Lung (tissue), 12 donors: ENCODE data around the gene VLDLR. TPM values are rescaled to one million over a fixed set of nuclear protein-coding genes. Genes with fewer than 3 reads are reported as not detected.

Experiments
- ATAC-seq: fragments of 200-7000 bp; cut with Tn5 transposase; one replicate; pipeline ENCODE4 v1.9.1; 2020; ENCODE audit warnings: moderate number of reproducible peaks; ENCODE audit not compliant: insufficient read depth, low FRiP score
- DNase-seq, 3 donors: peaks; one replicate each; pipeline ENCODE4 v3.0.0-alpha.2; 2013 to 2017
- H3K27ac ChIP-seq, 2 donors: one replicate each; pipeline ENCODE4 v1.5.1; 2013; ENCODE audit warnings: mild to moderate bottlenecking in 2 of 2, moderate library complexity in 2 of 2, control low read depth in 1 of 2, inconsistent platforms in 1 of 2, low read depth in 1 of 2, low read length in 1 of 2
- H3K27me3 ChIP-seq, 3 donors: one replicate each; pipeline ENCODE4 v1.5.1; 2013; ENCODE audit warnings: low read length in 2 of 3; ENCODE audit not compliant: control insufficient read depth in 3 of 3, insufficient read depth in 3 of 3
- H3K36me3 ChIP-seq, 4 donors: one replicate each; pipeline ENCODE4 v1.5.1; 2013; ENCODE audit warnings: low read length in 4 of 4, mild to moderate bottlenecking in 1 of 4, moderate library complexity in 1 of 4; ENCODE audit not compliant: control insufficient read depth in 4 of 4, insufficient read depth in 4 of 4
- H3K4me1 ChIP-seq, 5 donors: one replicate each; pipeline ENCODE4 v1.5.1; 2013; ENCODE audit warnings: low read length in 5 of 5, mild to moderate bottlenecking in 2 of 5, moderate library complexity in 1 of 5; ENCODE audit not compliant: control insufficient read depth in 5 of 5, insufficient read depth in 5 of 5
- H3K4me3 ChIP-seq: one replicate; pipeline ENCODE4 v1.5.1; 2013; ENCODE audit warnings: mild to moderate bottlenecking, control low read depth, moderate library complexity
- H3K9ac ChIP-seq, 2 donors: one replicate each; pipeline ENCODE4 v1.5.1; 2013; ENCODE audit warnings: low read length in 2 of 2, control low read depth in 1 of 2; ENCODE audit not compliant: insufficient read depth in 1 of 2
- H3K9me3 ChIP-seq, 4 donors: one replicate each; pipeline ENCODE4 v1.5.1; 2013; ENCODE audit warnings: low read length in 3 of 4, mild to moderate bottlenecking in 1 of 4, moderate library complexity in 1 of 4; ENCODE audit not compliant: control insufficient read depth in 4 of 4, insufficient read depth in 3 of 4
- WGBS, 2 donors: extraction: QIAGEN DNeasy Blood & Tissue Kit; methylation state at CpG; one replicate each; pipeline ENCODE4 v1.1.7; 2013; 5-methylcytosine and 5-hydroxymethylcytosine counted together
- polyA plus RNA-seq, 2 donors: library from polyadenylated mRNA; stranded (reverse); fragments of 200-250 nt; gene quantifications; one replicate each; pipeline ENCODE4 v1.2.1, GENCODE V29; 2013
- total RNA-seq, 2 donors: library from RNA; depleted of rRNA in 1 of 2; stranded (reverse); fragments of >200 nt in 1 of 2; gene quantifications; one replicate each; pipeline ENCODE4 v1.2.1, GENCODE V29; 2014 to 2021
- TF ChIP-seq, protein P1 (sequence below): IDR thresholded peaks from 2 replicates; pipeline ENCODE4 v1.5.1; 2012; ENCODE audit warnings: mild to moderate bottlenecking; ENCODE audit errors: control extremely low read depth, extremely low read depth
- donor health status: control.
- donor health status: control.
- donor health status: Bipolar disorder and iron deficiency.
- donor health status: healthy.
- donor health status: DM: yes; HTN: yes; CAD: no.

VLDLR gene
- total and polyA plus RNA-seq, 4 donors, result 5.7 to 32.3 (median 14.6) TPM

GRCh38 chr9:2635922-2636321 is 14.3 kb downstream of the VLDLR start:
- ATAC-seq (no peak), DNase-seq (no peak)
- Histone ChIP-seq H3K27ac (no peak overlapping the region), H3K27me3 (no peaks in the 10 kb centered on the region), H3K4me1 (peaks cover 0 to 36% (median 20%) of the 10 kb centered on the region in 5 donors), H3K36me3 (peaks cover under 1 to 29% (median 21%) of the 10 kb centered on the region in 4 donors), H3K4me3 (no peak overlapping the region), H3K9ac (no peak overlapping the region), H3K9me3 (no peaks in the 10 kb centered on the region)
- TF ChIP-seq, protein P1, sequence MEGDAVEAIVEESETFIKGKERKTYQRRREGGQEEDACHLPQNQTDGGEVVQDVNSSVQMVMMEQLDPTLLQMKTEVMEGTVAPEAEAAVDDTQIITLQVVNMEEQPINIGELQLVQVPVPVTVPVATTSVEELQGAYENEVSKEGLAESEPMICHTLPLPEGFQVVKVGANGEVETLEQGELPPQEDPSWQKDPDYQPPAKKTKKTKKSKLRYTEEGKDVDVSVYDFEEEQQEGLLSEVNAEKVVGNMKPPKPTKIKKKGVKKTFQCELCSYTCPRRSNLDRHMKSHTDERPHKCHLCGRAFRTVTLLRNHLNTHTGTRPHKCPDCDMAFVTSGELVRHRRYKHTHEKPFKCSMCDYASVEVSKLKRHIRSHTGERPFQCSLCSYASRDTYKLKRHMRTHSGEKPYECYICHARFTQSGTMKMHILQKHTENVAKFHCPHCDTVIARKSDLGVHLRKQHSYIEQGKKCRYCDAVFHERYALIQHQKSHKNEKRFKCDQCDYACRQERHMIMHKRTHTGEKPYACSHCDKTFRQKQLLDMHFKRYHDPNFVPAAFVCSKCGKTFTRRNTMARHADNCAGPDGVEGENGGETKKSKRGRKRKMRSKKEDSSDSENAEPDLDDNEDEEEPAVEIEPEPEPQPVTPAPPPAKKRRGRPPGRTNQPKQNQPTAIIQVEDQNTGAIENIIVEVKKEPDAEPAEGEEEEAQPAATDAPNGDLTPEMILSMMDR, result no peak
- WGBS, 2 donors, result 93 to 95% methylated on average over 2 of the region's 2 CpGs

GRCh38 chr9:2637390-2637789 is 15.8 kb downstream of the VLDLR start:
- no peak overlapping the region for H3K27ac ChIP-seq
- no peaks in the 10 kb centered on the region for H3K9me3 ChIP-seq
- DNase-seq (no peak), ATAC-seq (no peak)
- H3K9ac ChIP-seq, result no peak overlapping the region
- H3K27me3 ChIP-seq, result no peaks in the 10 kb centered on the region
- peaks cover 3 to 41% (median 33%) of the 10 kb centered on the region in 4 donors for H3K36me3 ChIP-seq
- 84 to 92% methylated on average over 10 of the region's 10 CpGs for WGBS, 2 donors
- H3K4me3 ChIP-seq, result no peak overlapping the region
- peaks cover 0 to 34% (median 19%) of the 10 kb centered on the region in 5 donors for H3K4me1 ChIP-seq
- TF ChIP-seq, protein P1, result no peak

DNA sequence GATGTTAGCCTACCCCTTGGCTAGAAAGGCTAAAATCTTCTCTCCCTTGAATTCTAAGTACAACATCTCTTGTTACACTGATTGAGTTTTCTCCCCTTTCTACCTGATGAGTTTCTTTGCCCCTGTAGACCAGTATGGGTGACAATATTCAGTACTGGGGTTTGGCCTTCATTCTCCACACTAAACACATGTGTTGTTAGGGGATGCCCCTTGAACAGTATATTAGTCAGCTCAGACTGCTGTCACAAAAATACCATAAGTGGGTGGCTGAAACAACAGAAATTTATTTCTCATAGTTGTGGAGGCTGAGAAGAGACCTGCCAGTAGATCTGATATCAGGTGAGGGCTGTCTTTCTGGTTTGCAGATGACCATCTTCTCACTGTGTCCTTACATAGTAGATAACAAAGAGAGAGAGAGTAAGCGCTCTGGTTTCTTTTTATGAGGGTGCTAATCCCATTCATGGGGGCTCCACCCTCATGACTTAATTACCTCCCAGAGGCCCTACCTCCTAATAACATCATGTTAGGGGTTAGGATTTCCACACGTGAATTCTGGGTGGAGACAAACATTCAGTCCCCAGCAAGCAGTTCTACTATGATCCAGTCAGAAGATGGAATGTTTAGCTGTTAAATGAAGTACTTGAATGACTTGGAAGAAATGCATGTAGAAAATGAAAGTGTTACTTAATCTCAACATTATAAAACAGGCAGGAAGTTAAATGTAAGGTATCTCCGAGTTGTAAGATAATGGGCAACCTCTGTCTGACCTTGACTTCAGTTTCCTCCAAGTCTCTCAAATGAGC is 17.5 kb downstream of the VLDLR start:
- WGBS, 2 donors, result 71 to 81% methylated on average over 3 of the region's 3 CpGs
- H3K27ac ChIP-seq, result peak overlapping the region in 1 of 2 donors; percentile 29
- H3K4me3 ChIP-seq, result no peak overlapping the region
- H3K4me1 ChIP-seq, result peaks cover 0 to 18% (median 12%) of the 10 kb centered on the region in 5 donors
- TF ChIP-seq, protein P1, result no peak
- H3K9ac ChIP-seq, result no peak overlapping the region
- no peaks in the 10 kb centered on the region for H3K9me3 ChIP-seq
- H3K27me3 ChIP-seq, result no peaks in the 10 kb centered on the region
- ATAC-seq (no peak), DNase-seq (no peak)
- peaks cover 8 to 55% (median 42%) of the 10 kb centered on the region in 4 donors for H3K36me3 ChIP-seq
